ENCODE results near the gene LRRC3B.

DNA sequence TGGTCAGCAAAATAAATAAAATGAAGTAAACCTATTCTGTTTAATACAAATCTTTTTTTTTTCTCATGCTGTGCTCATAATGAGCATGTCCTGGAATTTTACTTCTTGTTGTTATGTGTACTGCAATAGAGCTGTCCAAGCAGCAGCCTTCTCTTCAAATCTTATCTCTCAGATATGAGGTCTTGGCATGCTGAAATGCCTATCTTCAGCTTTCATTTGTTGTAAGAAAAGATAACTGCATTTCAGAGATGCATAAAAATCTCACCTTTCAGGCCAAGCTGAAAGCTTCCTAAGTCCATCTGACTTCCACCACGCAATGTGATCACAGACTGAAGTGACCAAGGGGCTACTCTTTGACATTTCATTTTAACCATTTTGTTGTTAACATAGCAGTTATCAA lies 43.5 kb upstream of the LRRC3B start:
- TF ChIP-seq EZH2 (IDR thresholded peaks at IDR 0.05; ENCODE audit: insufficient read depth, poor library complexity, severe bottlenecking) (no peak), EZH2phosphoT487 (IDR thresholded peaks at IDR 0.05; ENCODE audit: insufficient read depth, low read depth) (no peak)
